Testis (tissue), 3 donors: ENCODE measurements around the gene TEP1. TPM values are rescaled to one million over a fixed set of nuclear protein-coding genes. Genes with fewer than 3 reads are reported as not detected.
"Not testable (repeated sequence)": the region's sequence is repeated elsewhere in the genome, so short reads cannot be mapped to it uniquely, and the experiment has no call there.

ENCODE experiments used
- DNase-seq: peaks from one replicate; pipeline ENCODE4 v3.0.0-alpha.2; 2019
- H3K27ac ChIP-seq, 2 donors: fragments of 200-600 bp; sonication (generic); one replicate each; pipeline ENCODE4 v1.5.1; 2019
- H3K27me3 ChIP-seq: fragments of 200-600 bp; sonication (generic); one replicate; pipeline ENCODE4 v1.5.1; 2019
- H3K36me3 ChIP-seq: fragments of 200-600 bp; sonication (generic); one replicate; pipeline ENCODE4 v1.5.1; 2017; ENCODE audit warnings: low read depth; ENCODE audit errors: missing control alignments
- H3K4me1 ChIP-seq: fragments of 200-600 bp; sonication (generic); one replicate; pipeline ENCODE4 v1.5.1; 2019
- H3K4me3 ChIP-seq, 2 donors: fragments of 200-600 bp; sonication (generic); one replicate each; pipeline ENCODE4 v1.5.1; 2017 to 2019
- H3K9me3 ChIP-seq: fragments of 200-600 bp; sonication (generic); one replicate; pipeline ENCODE4 v1.5.1; 2017
- CTCF ChIP-seq, 3 experiments: fragments of 450-650 bp in 2 of 3; fragments of 200-600 bp in 1 of 3; sonication (generic) in 1 of 3; IDR thresholded peaks; one replicate each; pipeline ENCODE4 v1.5.1; 2016 to 2019; ENCODE audit warnings: antibody characterized with exemption in 3 of 3, mild to moderate bottlenecking in 2 of 3, moderate library complexity in 1 of 3
- POLR2A ChIP-seq: fragments of 450-650 bp; IDR thresholded peaks from one replicate; pipeline ENCODE4 v1.6.1; 2017; ENCODE audit warnings: antibody characterized with exemption, mild to moderate bottlenecking, moderate library complexity
- WGBS, 2 donors: methylation state at CpG; one replicate each; pipeline ENCODE4 v1.1.5; 2018; 5-methylcytosine and 5-hydroxymethylcytosine counted together
- intact Hi-C: fragments of 100-400 bp; cut with DNase I; formaldehyde crosslinking; loops from one replicate; pipeline ENCODE4 v1.15.1; 2023; ENCODE audit warnings: low total_unique reads
- polyA plus RNA-seq: library from polyadenylated mRNA; stranded (reverse); fragments of 350-450 nt; fragmentation: Illumina TruSeq; extraction: RNeasy Lipid Tissue Mini Kit (QIAGEN cat#74804); gene quantifications from one replicate; pipeline ENCODE4 v1.2.3, GENCODE V29; 2014; ENCODE audit warnings: low read depth, low replicate concordance; ENCODE audit not compliant: insufficient read depth
- total RNA-seq, 2 donors: library from RNA; depleted of rRNA; stranded (reverse); fragments of >200 nt; gene quantifications; one replicate each; pipeline ENCODE4 v1.2.3, GENCODE V29; 2016

Gene TEP1
- total and polyA plus RNA-seq, 3 donors from 2014 or later, result 11.6 to 19.1 (median 16.5) TPM

- no peaks in the 10 kb centered on the region for H3K27me3 ChIP-seq
- no peak for DNase-seq
- no peaks in the 10 kb centered on the region for H3K36me3 ChIP-seq
- WGBS, 2 donors, result 90 to 93% methylated on average over 5 of the region's 5 CpGs
- TF ChIP-seq CTCF (IDR thresholded peaks at IDR 0.05), result no peak
- TF ChIP-seq POLR2A, result no peak
- intact Hi-C loops, result no loop called here
- no peak overlapping the region for H3K27ac ChIP-seq
- no peaks in the 10 kb centered on the region for H3K9me3 ChIP-seq
- H3K4me1 ChIP-seq, result no peaks in the 10 kb centered on the region
- H3K4me3 ChIP-seq, result no peak overlapping the region
Observed at GRCh38 chr14:20446889-20447288, 33.6 kb upstream of the TEP1 start.

GRCh38 chr14:20443650-20444049 is 30.3 kb upstream of the TEP1 start:
- intact Hi-C loops, H3K4me3 ChIP-seq, DNase-seq, H3K36me3 ChIP-seq, H3K27ac ChIP-seq, H3K27me3 ChIP-seq, H3K4me1 ChIP-seq, H3K9me3 ChIP-seq: not testable (repeated sequence)
- 86 to 92% methylated on average over 2 to 4 of the region's 4 CpGs for WGBS, 2 donors

GRCh38 chr14:20441461-20441860 is 28.2 kb upstream of the TEP1 start:
- Histone ChIP-seq H3K4me1 (no peaks in the 10 kb centered on the region), H3K36me3 (no peaks in the 10 kb centered on the region), H3K27ac (no peak overlapping the region), H3K4me3 (no peak overlapping the region), H3K9me3 (no peaks in the 10 kb centered on the region), H3K27me3 (no peaks in the 10 kb centered on the region)
- DNase-seq, result no peak
- no peak for TF ChIP-seq CTCF (IDR thresholded peaks at IDR 0.05)
- no peak for TF ChIP-seq POLR2A
- intact Hi-C loops, result no loop called here
- 86 to 94% methylated on average over 2 of the region's 2 CpGs for WGBS, 2 donors

- H3K27ac ChIP-seq, result no peak overlapping the region
- WGBS, 2 donors, result 80 to 83% methylated on average over 5 of the region's 5 CpGs
- DNase-seq, result no peak
- TF ChIP-seq CTCF (IDR thresholded peaks at IDR 0.05) (no peak), POLR2A (no peak)
- no peaks in the 10 kb centered on the region for H3K9me3 ChIP-seq
- intact Hi-C loops, result no loop called here
- no peaks in the 10 kb centered on the region for H3K36me3 ChIP-seq
- H3K27me3 ChIP-seq, result no peaks in the 10 kb centered on the region
- H3K4me3 ChIP-seq, result no peak overlapping the region
- H3K4me1 ChIP-seq, result peaks cover 3% of the 10 kb centered on the region
Observed at GRCh38 chr14:20440882-20441281, 27.6 kb upstream of the TEP1 start.

GRCh38 chr14:20440465-20440864 is 27.2 kb upstream of the TEP1 start:
- Histone ChIP-seq H3K27me3 (no peaks in the 10 kb centered on the region), H3K27ac (no peak overlapping the region), H3K4me3 (no peak overlapping the region), H3K9me3 (no peaks in the 10 kb centered on the region), H3K4me1 (peaks cover 7% of the 10 kb centered on the region), H3K36me3 (no peaks in the 10 kb centered on the region)
- TF ChIP-seq CTCF (IDR thresholded peaks at IDR 0.05), result no peak
- no peak for DNase-seq
- intact Hi-C loops, result no loop called here
- WGBS, 2 donors, result 84 to 89% methylated on average over 5 of the region's 5 CpGs
